ENCODE results near the gene NUDT22.
A peak's percentile ranks its signal among the peaks of the same experiment; 100 is the strongest.

NUDT22 gene

GRCh38 chr11:64227405-64227956, 1.4 kb downstream of the NUDT22 start:
- Histone ChIP-seq H3K9ac (ENCODE audit: low read depth, low read length, poor library complexity, severe bottlenecking) (peak overlapping the region; percentile 98), H3K4me2 (ENCODE audit: low read depth, low read length, poor library complexity, severe bottlenecking) (peak overlapping the region; percentile 100), H4K20me1 (ENCODE audit: insufficient read depth, low read length, poor library complexity, severe bottlenecking) (peaks cover 27% of the 10 kb centered on the region), H3F3A (ENCODE audit: low read depth) (no peaks in the 10 kb centered on the region), H2AFZ (ENCODE audit: low read length) (no peak overlapping the region), H3K9me2 (replicated peaks; ENCODE audit: low read depth, low read length) (no peaks in the 10 kb centered on the region), H3K4me1 (ENCODE audit: insufficient read depth, low read length, poor library complexity, severe bottlenecking) (peaks cover 27% of the 10 kb centered on the region), H3K36me3 (ENCODE audit: insufficient read depth, low read length) (peaks cover 8% of the 10 kb centered on the region; the same call in 1 of the 2 replicates), H3K4me3 (ENCODE audit: low read length, poor library complexity, severe bottlenecking) (peak overlapping the region; percentile 82), H3K27me3 (ENCODE audit: insufficient read depth, low read length, poor library complexity, severe bottlenecking) (no peaks in the 10 kb centered on the region), H3K79me2 (ENCODE audit: insufficient read depth, low read length) (peaks cover 42% of the 10 kb centered on the region), H3K9me3 (ENCODE audit: insufficient read depth, low read depth, low read length) (no peaks in the 10 kb centered on the region)
- TF ChIP-seq EZH2phosphoT487 (IDR thresholded peaks at IDR 0.05; ENCODE audit: borderline replicate concordance): no peak
- no peak for TF ChIP-seq CTCF (conservative IDR thresholded peaks at IDR 0.05; ENCODE audit: low read length)

GRCh38 chr11:64229090-64229743, 3.1 kb downstream of the NUDT22 start:
- Histone ChIP-seq H3K4me1 (ENCODE audit: insufficient read depth, low read length, poor library complexity, severe bottlenecking) (peaks cover 27% of the 10 kb centered on the region), H3K4me2 (ENCODE audit: low read depth, low read length, poor library complexity, severe bottlenecking) (peak overlapping the region; percentile 81)

GRCh38 chr11:64229744-64230170, 3.7 kb downstream of the NUDT22 start:
- Histone ChIP-seq H3K79me2 (ENCODE audit: insufficient read depth, low read length) (peaks cover 37% of the 10 kb centered on the region), H3K9me3 (ENCODE audit: insufficient read depth, low read depth, low read length) (no peaks in the 10 kb centered on the region), H3K36me3 (ENCODE audit: insufficient read depth, low read length) (no peaks in the 10 kb centered on the region), H3K27me3 (ENCODE audit: insufficient read depth, low read length, poor library complexity, severe bottlenecking) (no peaks in the 10 kb centered on the region), H3K4me1 (ENCODE audit: insufficient read depth, low read length, poor library complexity, severe bottlenecking) (peaks cover 26% of the 10 kb centered on the region), H3K9me2 (replicated peaks; ENCODE audit: low read depth, low read length) (no peaks in the 10 kb centered on the region), H3F3A (ENCODE audit: low read depth) (peaks cover 6% of the 10 kb centered on the region; the same call in 1 of the 2 replicates), H4K20me1 (ENCODE audit: insufficient read depth, low read length, poor library complexity, severe bottlenecking) (peaks cover 32% of the 10 kb centered on the region), H3K4me2 (ENCODE audit: low read depth, low read length, poor library complexity, severe bottlenecking) (peak overlapping the region; percentile 81), H2AFZ (ENCODE audit: low read length) (0 out of 2 replicates have a peak overlapping the region, but pooled peaks have one; percentile 16), H3K4me3 (ENCODE audit: low read length, poor library complexity, severe bottlenecking) (peak overlapping the region; percentile 86), H3K9ac (ENCODE audit: low read depth, low read length, poor library complexity, severe bottlenecking) (peak overlapping the region; percentile 80)
- TF ChIP-seq CTCF (conservative IDR thresholded peaks at IDR 0.05; ENCODE audit: low read length): no peak
- TF ChIP-seq EZH2phosphoT487 (IDR thresholded peaks at IDR 0.05; ENCODE audit: borderline replicate concordance): no peak

More at GRCh38 chr11:64229090-64229743, 3.1 kb downstream of the NUDT22 start:
- H3K27me3 ChIP-seq (ENCODE audit: insufficient read depth, low read length, poor library complexity, severe bottlenecking): no peaks in the 10 kb centered on the region
- H3K9me3 ChIP-seq (ENCODE audit: insufficient read depth, low read depth, low read length): no peaks in the 10 kb centered on the region
- peak overlapping the region; percentile 80 for H3K9ac ChIP-seq (ENCODE audit: low read depth, low read length, poor library complexity, severe bottlenecking)
- no peak for TF ChIP-seq CTCF (conservative IDR thresholded peaks at IDR 0.05; ENCODE audit: low read length)
- no peak for TF ChIP-seq EZH2phosphoT487 (IDR thresholded peaks at IDR 0.05; ENCODE audit: borderline replicate concordance)
- H3K9me2 ChIP-seq (replicated peaks; ENCODE audit: low read depth, low read length): no peaks in the 10 kb centered on the region
- peaks cover 33% of the 10 kb centered on the region for H4K20me1 ChIP-seq (ENCODE audit: insufficient read depth, low read length, poor library complexity, severe bottlenecking)
- no peak overlapping the region for H2AFZ ChIP-seq (ENCODE audit: low read length)
- no peaks in the 10 kb centered on the region for H3K36me3 ChIP-seq (ENCODE audit: insufficient read depth, low read length)
- no peak overlapping the region for H3K4me3 ChIP-seq (ENCODE audit: low read length, poor library complexity, severe bottlenecking)
- H3F3A ChIP-seq (ENCODE audit: low read depth): peaks cover 6% of the 10 kb centered on the region; the same call in 1 of the 2 replicates
- peaks cover 42% of the 10 kb centered on the region for H3K79me2 ChIP-seq (ENCODE audit: insufficient read depth, low read length)

Data from Loucy (cell line).